Measurements from ENCODE around the gene IGF2BP2. TPM values are rescaled to one million over a fixed set of nuclear protein-coding genes. Genes with fewer than 3 reads are reported as not detected.

The IGF2BP2 gene
- total and polyA plus RNA-seq, 2 of the 8 experiments (the other 6 are each of a cell fraction or from before 2014, with no cell fraction given) = 7.4 to 121 TPM

- TF ChIP-seq ZNF274 (IDR thresholded peaks at IDR 0.05; ENCODE audit: borderline replicate concordance, extremely low read depth, low read length) (no peak), TBP (IDR thresholded peaks at IDR 0.05; ENCODE audit: low read depth, low read length) (no peak), BACH1 (IDR thresholded peaks at IDR 0.05; ENCODE audit: low read length) (no peak), SP1 (IDR thresholded peaks at IDR 0.05; ENCODE audit: low read depth, low read length) (no peak)
These were observed 168.5 kb downstream of the IGF2BP2 start (continued) for GRCh38 chr3:185656321-185656840.

Data from H1 (cell line).